H1 (cell line): ENCODE measurements around the gene RADIL. TPM values are rescaled to one million over a fixed set of nuclear protein-coding genes. Genes with fewer than 3 reads are reported as not detected.

ENCODE experiments used
- CTCF ChIP-seq, 3 experiments: IDR thresholded peaks; 1 replicate in 2 of 3; 2 replicates in 1 of 3; pipeline versions ENCODE4 v1.5.1 to v1.6.1; 2011; ENCODE audit warnings: low read length in 3 of 3, mild to moderate bottlenecking in 3 of 3, inconsistent platforms in 2 of 3, low read depth in 1 of 3, moderate library complexity in 1 of 3; ENCODE audit not compliant: insufficient read depth in 1 of 3; ENCODE audit errors: control extremely low read depth in 1 of 3
- EGR1 ChIP-seq: IDR thresholded peaks from 2 replicates; pipeline ENCODE4 v1.6.1; 2011; ENCODE audit warnings: low read depth, low read length, borderline replicate concordance
- PHF8 ChIP-seq: fragments of 200-600 bp; sonication (generic); conservative IDR thresholded peaks from 2 replicates; pipeline ENCODE4 v1.7.1; 2012; ENCODE audit warnings: low read depth, mild to moderate bottlenecking, inconsistent platforms, low read length, moderate library complexity
- RFX5 ChIP-seq: IDR thresholded peaks from 2 replicates; pipeline ENCODE4 v1.6.1; 2011; ENCODE audit warnings: low read depth, low read length, improper control_type of control experiment, borderline replicate concordance
- SIX5 ChIP-seq: IDR thresholded peaks from 2 replicates; pipeline ENCODE4 v1.6.1; 2011; ENCODE audit warnings: mild to moderate bottlenecking, low read depth, low read length
- TBP ChIP-seq: IDR thresholded peaks from 2 replicates; pipeline ENCODE4 v1.6.1; 2011; ENCODE audit warnings: low read depth, low read length, improper control_type of control experiment
- polyA plus RNA-seq, 7 experiments: library from polyadenylated mRNA; depleted of rRNA in 3 of 7; stranded (reverse) in 5 of 7; unstranded in 2 of 7; fragments of >200 nt in 5 of 7; fragments of 200-250 nt in 2 of 7; gene quantifications; 1 replicate in 5 of 7; 2 replicates in 1 of 7; 4 replicates in 1 of 7; pipeline versions ENCODE4 v1.2.1 to v1.2.3, GENCODE V29; 2011 to 2013; ENCODE audit warnings: missing spikeins in 2 of 7, mixed read lengths in 2 of 7
- total RNA-seq: library from RNA; stranded (reverse); fragmentation: NEBNext Ultra II Directional; extraction: Animal tissue kit (Norgen Biotek cat#: 25700); gene quantifications from 2 replicates; pipeline ENCODE4 v1.2.1, GENCODE V29; 2021
- TF ChIP-seq, protein P1 (sequence below): IDR thresholded peaks from 2 replicates; pipeline ENCODE4 v1.6.1; 2011; ENCODE audit warnings: low read depth, mild to moderate bottlenecking, low read length; ENCODE audit not compliant: insufficient read depth

RADIL gene
- total and polyA plus RNA-seq, 2 of the 8 experiments (the other 6 are each of a cell fraction or from before 2014, with no cell fraction given) = 5.0 to 5.4 TPM

DNA sequence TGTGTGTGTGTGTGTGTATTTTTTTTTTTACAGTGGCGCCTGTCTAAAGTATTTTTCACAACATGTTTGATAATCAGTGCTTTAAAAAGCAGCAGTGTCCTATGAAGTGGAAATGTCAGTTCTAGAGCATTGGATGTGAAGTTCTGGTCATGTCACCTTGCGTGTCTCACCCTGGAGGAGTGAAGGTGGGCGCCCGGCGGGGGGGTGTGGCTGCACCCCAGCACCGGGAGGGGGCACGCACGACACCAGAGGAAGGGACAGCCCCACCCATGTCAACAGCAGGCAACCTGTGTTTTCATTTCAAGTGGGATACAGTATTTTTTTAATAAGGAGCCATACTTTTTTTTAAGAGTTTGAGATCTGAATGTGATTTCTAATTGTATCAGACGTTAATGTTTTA is 112.6 kb downstream of the RADIL start (continued):
- TF ChIP-seq SIX5 (no peak), TBP (no peak), PHF8 (no peak), EGR1 (no peak), RFX5 (no peak), CTCF (IDR thresholded peaks at IDR 0.05; ENCODE audit: control extremely low read depth in 1 of 3, insufficient read depth in 1 of 3, low read depth in 1 of 3, low read length in 3 of 3) (no peak)
- TF ChIP-seq, protein P1, sequence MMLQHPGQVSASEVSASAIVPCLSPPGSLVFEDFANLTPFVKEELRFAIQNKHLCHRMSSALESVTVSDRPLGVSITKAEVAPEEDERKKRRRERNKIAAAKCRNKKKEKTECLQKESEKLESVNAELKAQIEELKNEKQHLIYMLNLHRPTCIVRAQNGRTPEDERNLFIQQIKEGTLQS = no peak
